Endodermal cell (in vitro differentiated cells): ENCODE results near the gene ABCC10. TPM values are rescaled to one million over a fixed set of nuclear protein-coding genes. Genes with fewer than 3 reads are reported as not detected.

Experiments
- DNase-seq: peaks from one replicate; pipeline ENCODE4 v3.0.0-alpha.2; 2017
- H3K27ac ChIP-seq: 2 replicates; pipeline ENCODE4 v1.5.1; 2013; ENCODE audit warnings: mild to moderate bottlenecking, low read depth, low read length, moderate library complexity
- H3K27me3 ChIP-seq: 2 replicates; pipeline ENCODE4 v1.6.1; 2013; ENCODE audit warnings: mild to moderate bottlenecking, low read length, moderate library complexity; ENCODE audit not compliant: insufficient read depth, control insufficient read depth, poor library complexity, severe bottlenecking
- H3K36me3 ChIP-seq: 2 replicates; pipeline ENCODE4 v1.7.0; 2013; ENCODE audit warnings: mild to moderate bottlenecking, low read length, moderate library complexity; ENCODE audit not compliant: control insufficient read depth, insufficient read depth
- H3K4me1 ChIP-seq: one replicate; pipeline ENCODE4 v1.7.0; 2013; ENCODE audit warnings: low read length; ENCODE audit not compliant: control insufficient read depth, insufficient read depth
- H3K4me3 ChIP-seq: 2 replicates; pipeline ENCODE4 v1.5.1; 2013; ENCODE audit warnings: mild to moderate bottlenecking, low read length, moderate library complexity
- H3K9ac ChIP-seq: 2 replicates; pipeline ENCODE4 v1.6.1; 2013; ENCODE audit warnings: mild to moderate bottlenecking, low read length, moderate library complexity; ENCODE audit not compliant: poor library complexity, severe bottlenecking; ENCODE audit errors: extremely low read depth
- H3K9me3 ChIP-seq: 2 replicates; pipeline ENCODE4 v1.6.1; 2013; ENCODE audit warnings: mild to moderate bottlenecking, low read length, moderate library complexity; ENCODE audit not compliant: control insufficient read depth
- H3K27ac Mint-ChIP-seq: 2 replicates; pipeline ENCODE4 v1.8.0; 2020; ENCODE audit warnings: mixed read lengths
- H3K27me3 Mint-ChIP-seq: 2 replicates; pipeline ENCODE4 v1.8.0; 2021; ENCODE audit warnings: mild to moderate bottlenecking, mixed read lengths; ENCODE audit not compliant: insufficient read depth
- H3K36me3 Mint-ChIP-seq: 2 replicates; pipeline ENCODE4 v1.8.0; 2020; ENCODE audit warnings: low read depth, mixed read lengths
- H3K4me1 Mint-ChIP-seq: 2 replicates; pipeline ENCODE4 v1.8.0; 2020; ENCODE audit warnings: mixed read lengths
- H3K4me3 Mint-ChIP-seq: 2 replicates; pipeline ENCODE4 v1.8.0; 2020; ENCODE audit warnings: mild to moderate bottlenecking, moderate library complexity, mixed read lengths
- H3K9me3 Mint-ChIP-seq: 2 replicates; pipeline ENCODE4 v1.8.0; 2020; ENCODE audit warnings: mild to moderate bottlenecking, mixed read lengths
- WGBS, 2 experiments: methylation state at CpG; one replicate each; pipeline versions ENCODE4 v1.1.5 to v1.1.7; 2013; ENCODE audit warnings: missing lambda C conversion rate in 2 of 2, mixed read lengths in 1 of 2; ENCODE audit not compliant: insufficient coverage in 1 of 2, insufficient read length in 1 of 2; 5-methylcytosine and 5-hydroxymethylcytosine counted together
- total RNA-seq, 2 donors: library from RNA; stranded (reverse); fragmentation: NEBNext Ultra II Directional in 1 of 2; extraction: Animal tissue kit (Norgen Biotek cat#: 25700) in 1 of 2; gene quantifications; 2 replicates in 1 of 2; 3 replicates in 1 of 2; pipeline ENCODE4 v1.2.1, GENCODE V29; 2021
- TF ChIP-seq, protein P1 (sequence below): fragments of 200-600 bp; sonication (generic); conservative IDR thresholded peaks from 2 replicates; pipeline ENCODE4 v1.5.0; 2021; ENCODE audit warnings: antibody characterized with exemption, mild to moderate bottlenecking

The ABCC10 gene
- total RNA-seq, 2 donors from 2014 or later = 34.1 to 44.8 TPM

- Histone ChIP-seq H3K9ac (no peak overlapping the region), H3K36me3 (peaks cover 23% of the 10 kb centered on the region), H3K4me3 (no peak overlapping the region), H3K4me1 (no peaks in the 10 kb centered on the region), H3K27me3 (no peaks in the 10 kb centered on the region), H3K9me3 (no peaks in the 10 kb centered on the region), H3K27ac (no peak overlapping the region)
- Mint-ChIP-seq H3K36me3 (peaks cover 27% of the 10 kb centered on the region), H3K4me1 (no peaks in the 10 kb centered on the region), H3K4me3 (no peak overlapping the region), H3K9me3 (no peaks in the 10 kb centered on the region), H3K27me3 (peaks cover 2% of the 10 kb centered on the region), H3K27ac (no peak overlapping the region)
- 91% methylated on average over 4 of the region's 4 CpGs; no CpG with 5 or more reads in 1 of the 2 experiments for WGBS, 2 experiments
- DNase-seq = no peak
- TF ChIP-seq, protein P1, sequence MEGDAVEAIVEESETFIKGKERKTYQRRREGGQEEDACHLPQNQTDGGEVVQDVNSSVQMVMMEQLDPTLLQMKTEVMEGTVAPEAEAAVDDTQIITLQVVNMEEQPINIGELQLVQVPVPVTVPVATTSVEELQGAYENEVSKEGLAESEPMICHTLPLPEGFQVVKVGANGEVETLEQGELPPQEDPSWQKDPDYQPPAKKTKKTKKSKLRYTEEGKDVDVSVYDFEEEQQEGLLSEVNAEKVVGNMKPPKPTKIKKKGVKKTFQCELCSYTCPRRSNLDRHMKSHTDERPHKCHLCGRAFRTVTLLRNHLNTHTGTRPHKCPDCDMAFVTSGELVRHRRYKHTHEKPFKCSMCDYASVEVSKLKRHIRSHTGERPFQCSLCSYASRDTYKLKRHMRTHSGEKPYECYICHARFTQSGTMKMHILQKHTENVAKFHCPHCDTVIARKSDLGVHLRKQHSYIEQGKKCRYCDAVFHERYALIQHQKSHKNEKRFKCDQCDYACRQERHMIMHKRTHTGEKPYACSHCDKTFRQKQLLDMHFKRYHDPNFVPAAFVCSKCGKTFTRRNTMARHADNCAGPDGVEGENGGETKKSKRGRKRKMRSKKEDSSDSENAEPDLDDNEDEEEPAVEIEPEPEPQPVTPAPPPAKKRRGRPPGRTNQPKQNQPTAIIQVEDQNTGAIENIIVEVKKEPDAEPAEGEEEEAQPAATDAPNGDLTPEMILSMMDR = no peak
Measured at GRCh38 chr6:43448916-43449315, 21.6 kb downstream of the ABCC10 start.

DNA sequence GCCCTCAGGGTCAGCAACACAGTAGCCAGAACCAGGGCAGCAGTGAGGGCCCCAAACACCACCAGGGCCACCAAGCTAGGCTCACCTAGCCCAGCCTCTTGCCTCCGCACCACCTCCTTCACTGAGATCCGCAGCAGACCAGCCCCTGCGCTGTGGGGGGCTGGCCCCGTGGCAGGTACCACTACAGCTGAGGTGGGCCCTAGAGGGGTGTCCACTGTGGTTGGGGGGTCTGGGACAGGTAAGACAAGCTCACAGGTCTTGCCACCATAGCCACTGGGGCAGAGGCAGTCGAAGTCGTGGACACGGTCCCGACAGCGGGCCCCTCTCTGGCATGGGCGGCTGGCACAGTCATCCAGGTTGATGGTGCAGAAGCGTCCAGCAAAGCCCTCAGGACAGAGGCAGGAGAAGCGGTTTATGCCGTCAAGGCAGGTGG is 23.4 kb downstream of the ABCC10 start:
- no peak overlapping the region for H3K4me3 ChIP-seq
- H3K9me3 ChIP-seq = no peaks in the 10 kb centered on the region
- H3K27me3 ChIP-seq = peaks cover 9% of the 10 kb centered on the region
- H3K27ac ChIP-seq = no peak overlapping the region
- peaks cover 1% of the 10 kb centered on the region for H3K4me1 Mint-ChIP-seq
- peaks cover 15% of the 10 kb centered on the region for H3K27me3 Mint-ChIP-seq
- peaks cover 17% of the 10 kb centered on the region for H3K36me3 ChIP-seq
- no peak overlapping the region for H3K4me3 Mint-ChIP-seq
- H3K9ac ChIP-seq = no peak overlapping the region
- H3K36me3 Mint-ChIP-seq = peaks cover 25% of the 10 kb centered on the region
- DNase-seq = no peak
- no peaks in the 10 kb centered on the region for H3K9me3 Mint-ChIP-seq
- H3K27ac Mint-ChIP-seq = no peak overlapping the region
- H3K4me1 ChIP-seq = no peaks in the 10 kb centered on the region
- TF ChIP-seq, protein P1 = no peak
- 91 to 92% methylated on average over 10 to 13 of the region's 13 CpGs for WGBS, 2 experiments

DNA sequence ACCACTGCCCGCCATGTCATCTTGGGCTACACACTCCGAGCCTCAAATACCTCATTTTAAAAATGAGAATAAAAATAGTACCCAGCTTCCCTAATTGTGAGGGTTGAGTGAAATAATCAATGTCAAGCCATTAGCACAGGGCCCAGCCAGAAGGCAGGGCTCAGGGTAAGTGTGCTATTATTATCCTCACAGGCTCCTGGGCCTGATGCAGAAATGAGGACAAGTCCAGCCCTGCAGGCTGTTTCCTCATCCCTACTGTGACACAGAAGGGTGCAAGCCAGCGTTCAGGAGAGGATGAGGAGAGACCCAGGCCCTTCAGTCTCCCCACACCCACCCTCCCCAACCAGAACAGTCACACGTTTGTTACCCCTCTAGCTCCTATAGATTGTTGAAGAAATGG is 24.0 kb downstream of the ABCC10 start:
- peaks cover 16% of the 10 kb centered on the region for H3K27me3 ChIP-seq
- Mint-ChIP-seq H3K4me1 (peaks cover 6% of the 10 kb centered on the region), H3K4me3 (no peak overlapping the region), H3K27ac (no peak overlapping the region), H3K36me3 (peaks cover 21% of the 10 kb centered on the region), H3K27me3 (peaks cover 21% of the 10 kb centered on the region), H3K9me3 (no peaks in the 10 kb centered on the region)
- DNase-seq = no peak
- H3K4me3 ChIP-seq = no peak overlapping the region
- WGBS, 2 experiments = 80 to 88% methylated on average over 1 to 4 of the region's 4 CpGs
- peaks cover 17% of the 10 kb centered on the region for H3K36me3 ChIP-seq
- TF ChIP-seq, protein P1 = no peak
- no peak overlapping the region for H3K9ac ChIP-seq
- no peaks in the 10 kb centered on the region for H3K9me3 ChIP-seq
- H3K4me1 ChIP-seq = no peaks in the 10 kb centered on the region
- H3K27ac ChIP-seq = no peak overlapping the region
